ENCODE data around the gene PRSS53.

GRCh38 chr16:31085411-31085810 lies 3.3 kb downstream of the PRSS53 start:
- no peak for TF ChIP-seq CTCF (IDR thresholded peaks at IDR 0.05)
- no peak for TF ChIP-seq POLR2A (IDR thresholded peaks at IDR 0.05)

Data from testis (tissue), 2 donors.